ENCODE measurements around the gene PFKL.

The PFKL gene

DNA sequence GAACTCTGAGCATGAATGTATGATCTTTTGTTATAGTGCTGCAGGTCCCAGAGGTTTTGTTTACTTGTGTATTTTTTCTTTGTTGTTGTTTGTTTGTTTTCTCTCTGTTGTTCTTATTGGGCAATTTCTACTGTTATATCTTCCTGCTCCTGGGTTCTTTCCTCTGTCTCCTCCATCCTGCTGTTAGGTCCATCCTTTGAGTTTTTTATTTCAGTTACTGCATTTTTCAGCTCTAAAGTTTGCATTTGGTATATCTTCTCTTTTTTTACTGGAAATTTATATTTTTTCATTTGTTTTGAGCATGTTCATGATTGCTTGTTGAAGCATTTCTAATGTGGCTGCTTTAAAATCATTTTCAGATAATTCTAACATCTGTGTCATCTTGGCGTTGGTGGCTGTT lies 63.4 kb downstream of the PFKL start:
- no peak for DNase-seq (ENCODE audit: low read depth in 2 of 2)

DNA sequence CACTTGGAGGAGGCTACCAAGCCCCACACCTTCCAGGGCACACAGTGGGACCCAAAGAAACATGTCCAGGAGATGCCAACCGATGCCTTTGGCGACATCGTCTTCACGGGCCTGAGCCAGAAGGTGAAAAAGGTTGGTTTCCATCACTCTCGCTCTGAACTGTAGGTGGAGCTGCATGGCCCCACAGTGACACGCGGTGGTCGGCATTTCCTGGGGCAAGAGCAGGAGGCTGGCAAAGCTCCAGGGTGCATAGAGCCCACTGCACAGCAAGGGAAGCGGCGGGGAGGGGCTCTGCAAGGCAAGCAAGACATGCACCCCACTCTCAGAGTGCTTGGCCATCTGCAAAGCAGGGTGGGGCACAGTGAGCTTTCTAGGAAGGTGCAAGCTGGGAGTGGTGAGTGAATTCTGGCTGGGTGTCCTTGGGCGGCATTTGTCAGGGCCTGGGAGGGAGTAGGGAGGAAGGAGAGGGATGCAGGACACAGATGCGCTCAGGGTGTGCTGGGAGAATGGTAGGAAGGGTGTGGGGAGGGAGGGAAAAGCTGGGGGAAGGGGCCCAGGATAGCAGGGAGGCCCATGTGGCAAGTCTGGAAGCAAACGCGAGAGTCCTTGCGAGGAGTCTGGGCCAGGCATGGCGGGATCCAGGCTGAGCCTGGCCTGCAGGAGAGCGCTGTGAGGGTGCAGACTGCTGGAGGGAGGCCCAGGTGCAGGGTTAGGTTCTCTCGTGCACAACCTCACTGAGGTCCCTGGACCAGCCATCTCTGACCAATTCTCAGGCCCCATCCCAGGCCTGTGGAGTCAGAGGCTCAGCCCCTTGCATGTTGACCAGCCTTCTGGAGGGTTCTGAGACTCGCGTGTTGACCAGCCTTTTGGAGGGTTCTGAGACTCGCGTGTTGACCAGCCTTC lies 64.5 kb downstream of the PFKL start:
- no peak for DNase-seq (ENCODE audit: low read depth in 2 of 2)

DNA sequence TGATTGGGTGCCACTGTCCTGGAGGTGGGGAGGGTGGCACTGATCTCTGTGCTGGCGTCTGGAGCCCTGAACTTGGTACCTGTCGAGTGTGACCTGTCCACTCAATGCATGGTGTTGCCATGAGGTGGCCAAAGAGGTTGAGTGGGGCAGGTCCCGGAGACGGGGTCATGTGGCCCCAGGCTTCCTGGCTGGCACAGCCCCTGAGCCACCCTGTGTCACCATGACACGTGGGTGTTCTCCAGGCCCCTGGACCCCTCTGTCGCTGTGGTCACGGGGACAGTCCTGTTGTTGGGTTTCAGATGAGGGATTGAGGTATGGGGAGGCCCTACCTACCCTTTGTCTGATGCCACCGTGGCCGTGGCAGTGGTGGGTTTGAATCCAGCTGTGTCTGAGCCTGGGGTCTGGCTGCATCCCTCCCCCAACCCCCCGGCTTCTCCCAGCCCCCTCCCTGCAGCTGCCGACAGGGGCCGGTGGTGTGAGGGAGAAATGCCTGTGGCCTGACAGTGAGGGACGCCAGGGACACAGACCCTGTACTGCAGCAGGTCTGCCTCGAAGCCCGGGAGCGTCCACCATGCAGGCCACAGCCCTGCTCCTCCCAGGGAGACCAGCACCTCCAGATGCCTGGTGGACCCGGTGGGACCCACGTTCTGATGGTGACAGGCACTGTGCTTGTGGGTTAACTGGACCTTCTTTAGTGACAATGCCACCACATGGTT lies 65.6 kb downstream of the PFKL start:
- no peak for DNase-seq (ENCODE audit: low read depth in 2 of 2)

DNA sequence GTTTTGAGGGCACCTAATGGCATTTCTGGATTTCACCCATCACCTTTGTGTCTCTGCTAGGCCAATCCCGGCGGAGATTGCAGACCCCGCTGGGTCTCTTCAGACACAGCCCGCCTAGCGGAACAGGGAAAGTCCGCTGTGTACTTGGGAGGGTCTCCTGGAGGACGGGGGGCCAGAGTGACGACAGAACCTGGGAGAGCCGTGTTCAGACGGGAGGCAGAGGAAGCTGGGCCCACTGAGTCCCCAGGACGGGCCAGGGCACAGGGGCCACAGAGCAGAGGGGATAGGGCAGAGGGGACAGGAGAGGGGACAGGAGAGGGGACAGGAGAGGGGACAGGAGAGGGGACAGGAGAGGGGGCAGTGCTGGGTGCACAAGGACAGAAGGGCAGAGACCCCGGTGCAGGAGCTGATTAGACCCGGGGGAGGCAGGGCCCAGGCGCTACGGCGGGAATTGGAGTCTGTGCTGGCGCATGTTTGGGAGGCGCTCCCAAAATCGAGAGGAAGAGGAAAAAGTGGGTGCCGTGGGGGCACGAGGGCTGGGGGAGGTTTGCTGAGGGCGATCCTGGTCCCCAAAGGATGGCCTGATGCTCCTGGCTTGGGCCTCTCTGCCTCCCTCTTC lies 66.2 kb downstream of the PFKL start:
- DNase-seq (ENCODE audit: low read depth in 2 of 2): no peak

DNA sequence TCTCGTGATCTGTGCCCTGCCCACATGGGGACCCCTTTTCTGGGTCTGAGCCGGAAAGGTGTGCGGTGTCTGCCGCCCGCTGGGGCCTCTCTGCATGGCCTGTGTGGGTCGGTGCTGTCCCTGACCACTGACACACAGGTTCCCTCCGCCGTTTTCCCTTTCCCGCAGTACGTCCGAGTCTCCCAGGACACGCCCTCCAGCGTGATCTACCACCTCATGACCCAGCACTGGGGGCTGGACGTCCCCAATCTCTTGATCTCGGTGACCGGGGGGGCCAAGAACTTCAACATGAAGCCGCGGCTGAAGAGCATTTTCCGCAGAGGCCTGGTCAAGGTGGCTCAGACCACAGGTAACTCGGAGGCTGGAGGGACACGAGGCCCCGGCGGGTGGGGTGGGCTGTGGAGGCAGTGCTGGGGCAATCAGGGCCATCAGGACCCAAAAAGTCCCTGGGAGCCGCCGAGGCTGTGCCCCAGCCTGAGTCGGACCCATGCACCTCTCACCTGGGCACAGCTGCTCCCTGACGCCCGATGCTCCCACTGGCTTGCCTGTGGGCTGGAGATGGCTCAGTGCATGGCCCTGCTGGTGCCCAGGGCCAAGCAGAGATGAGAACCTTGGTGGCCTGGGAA lies 66.8 kb downstream of the PFKL start:
- DNase-seq (ENCODE audit: low read depth in 2 of 2): no peak

DNA sequence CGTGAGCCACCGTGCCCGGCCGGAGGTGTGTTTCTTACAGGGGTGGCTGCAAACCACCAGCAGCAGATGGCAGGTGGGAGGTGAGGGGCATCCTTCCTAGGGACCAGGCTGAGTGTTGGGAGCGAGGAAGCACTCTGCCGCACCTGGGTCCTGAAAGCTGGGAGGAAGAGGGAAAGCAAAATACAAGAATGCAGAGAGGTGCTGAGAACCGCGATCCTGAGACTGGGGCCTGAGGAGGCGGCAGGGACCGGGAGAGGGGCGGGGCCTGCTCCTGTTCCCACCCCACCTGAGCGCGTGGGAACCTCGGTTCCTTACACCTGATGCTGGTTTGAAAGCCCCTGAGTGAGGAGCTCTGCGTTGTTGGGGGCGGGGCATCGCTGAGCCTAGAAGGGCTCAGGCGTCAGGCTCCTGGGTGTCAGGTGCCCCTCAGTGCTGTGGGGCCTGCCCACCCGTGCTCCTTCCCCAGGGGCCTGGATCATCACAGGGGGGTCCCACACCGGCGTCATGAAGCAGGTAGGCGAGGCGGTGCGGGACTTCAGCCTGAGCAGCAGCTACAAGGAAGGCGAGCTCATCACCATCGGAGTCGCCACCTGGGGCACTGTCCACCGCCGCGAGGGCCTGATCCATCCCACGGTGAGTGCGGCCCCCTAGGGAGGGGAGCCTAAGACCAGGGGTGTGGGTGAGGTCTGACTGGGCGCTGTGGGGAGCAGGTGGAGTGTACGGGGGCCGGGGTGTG lies 69.0 kb downstream of the PFKL start:
- no peak for DNase-seq (ENCODE audit: low read depth in 2 of 2)

DNA sequence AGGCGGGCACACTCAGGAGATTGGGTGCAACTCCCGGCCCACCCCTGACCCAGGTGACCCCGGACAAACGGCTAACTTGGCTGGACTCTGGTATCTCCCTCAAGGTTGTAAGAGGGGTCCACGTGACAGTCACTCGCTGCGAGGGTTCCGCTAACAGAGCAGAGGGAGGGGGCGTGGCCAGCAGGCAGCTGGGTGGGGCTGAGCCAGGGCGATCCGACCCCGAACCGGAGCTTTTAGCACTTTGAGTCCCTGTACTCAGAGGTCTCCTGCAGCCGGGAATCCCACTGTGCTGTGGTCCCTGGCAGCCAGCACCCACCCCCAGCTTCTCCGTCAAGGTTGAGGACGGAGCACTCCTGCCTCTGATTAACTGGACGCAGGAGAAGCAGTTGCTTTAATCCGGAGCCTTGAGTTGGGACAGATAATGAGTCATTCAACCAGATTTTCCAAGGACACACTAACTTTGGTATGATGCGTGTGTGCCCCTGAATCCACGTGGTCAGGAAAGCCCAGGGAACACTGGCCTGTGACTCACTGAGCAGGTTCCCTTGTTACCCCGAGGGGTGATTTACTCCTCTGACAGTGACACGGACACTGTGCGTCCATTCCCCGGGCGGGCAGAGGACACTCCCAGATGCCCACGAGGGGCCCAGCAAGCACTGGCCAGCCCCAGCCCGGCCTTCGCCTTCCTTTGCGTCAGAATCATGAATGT lies 70.3 kb downstream of the PFKL start:
- no peak for DNase-seq (ENCODE audit: low read depth in 2 of 2)

DNA sequence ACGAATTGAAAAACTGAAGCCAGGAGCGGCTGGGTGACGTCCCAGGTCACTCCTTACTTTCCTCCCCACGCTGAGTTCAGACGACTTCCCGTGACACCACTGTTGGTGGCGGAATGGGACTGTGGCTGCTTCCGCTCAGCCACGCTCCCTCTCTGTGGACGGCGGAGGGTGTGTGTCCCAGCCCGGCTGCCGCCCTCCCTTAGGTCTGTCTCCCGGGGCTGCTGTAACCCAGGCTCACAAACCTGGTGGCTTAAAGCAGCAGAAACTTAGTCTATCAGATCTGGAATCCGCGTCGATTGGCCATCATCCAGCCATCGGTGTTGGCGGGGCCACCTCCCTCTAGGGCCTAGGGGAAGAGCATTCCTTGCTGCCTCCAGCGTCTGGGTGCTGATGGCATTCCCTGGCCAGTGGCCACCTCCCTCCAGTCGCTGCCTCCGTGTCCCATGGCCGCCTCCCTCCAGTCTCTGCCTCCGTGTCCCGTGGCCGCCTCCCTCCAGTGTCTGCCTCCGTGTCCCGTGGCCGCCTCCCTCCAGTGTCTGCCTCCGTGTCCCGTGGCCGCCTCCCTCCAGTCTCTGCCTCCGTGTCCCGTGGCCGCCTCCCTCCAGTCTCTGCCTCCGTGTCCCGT lies 71.0 kb downstream of the PFKL start:
- no peak for DNase-seq (ENCODE audit: low read depth in 2 of 2)

DNA sequence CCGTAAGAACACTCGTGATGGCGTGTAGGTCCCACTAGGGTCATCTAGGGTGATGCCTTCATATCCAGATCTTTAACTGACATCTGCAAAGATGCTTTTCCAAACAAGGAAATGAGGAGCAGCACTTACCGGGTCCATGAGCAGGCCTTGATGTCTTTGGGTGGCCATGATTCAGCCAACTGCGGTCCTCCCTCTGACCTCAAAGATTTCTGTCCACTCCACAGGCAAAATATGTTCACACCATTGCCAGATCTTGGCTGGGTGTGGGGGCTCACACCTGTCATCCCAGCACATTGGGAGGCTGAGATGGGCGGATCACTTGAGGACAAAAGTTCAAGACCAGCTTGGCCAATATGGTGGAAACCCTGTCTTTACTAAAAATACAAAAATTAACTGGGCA lies 71.7 kb downstream of the PFKL start:
- no peak for DNase-seq (ENCODE audit: low read depth in 2 of 2)

DNA sequence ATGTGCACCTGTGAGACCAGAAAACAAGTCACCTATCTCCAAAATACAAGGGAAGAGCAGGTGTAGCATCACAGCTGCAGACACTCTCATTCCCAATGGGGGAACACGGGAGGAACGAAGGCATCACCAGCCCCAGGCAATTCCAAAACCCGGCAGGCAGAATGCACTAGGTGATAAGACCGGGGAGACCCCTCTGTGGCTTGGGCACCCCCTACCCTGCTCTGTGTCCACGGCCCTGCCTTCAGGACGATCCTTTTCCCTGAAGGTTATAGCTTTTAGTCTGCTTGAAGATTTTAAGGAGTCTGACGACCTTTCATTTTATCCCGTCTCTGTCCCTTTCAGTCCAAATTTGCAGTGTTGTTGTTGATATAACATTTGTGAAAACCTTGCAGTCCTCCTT lies 72.8 kb downstream of the PFKL start:
- no peak for DNase-seq (ENCODE audit: low read depth in 2 of 2)

DNA sequence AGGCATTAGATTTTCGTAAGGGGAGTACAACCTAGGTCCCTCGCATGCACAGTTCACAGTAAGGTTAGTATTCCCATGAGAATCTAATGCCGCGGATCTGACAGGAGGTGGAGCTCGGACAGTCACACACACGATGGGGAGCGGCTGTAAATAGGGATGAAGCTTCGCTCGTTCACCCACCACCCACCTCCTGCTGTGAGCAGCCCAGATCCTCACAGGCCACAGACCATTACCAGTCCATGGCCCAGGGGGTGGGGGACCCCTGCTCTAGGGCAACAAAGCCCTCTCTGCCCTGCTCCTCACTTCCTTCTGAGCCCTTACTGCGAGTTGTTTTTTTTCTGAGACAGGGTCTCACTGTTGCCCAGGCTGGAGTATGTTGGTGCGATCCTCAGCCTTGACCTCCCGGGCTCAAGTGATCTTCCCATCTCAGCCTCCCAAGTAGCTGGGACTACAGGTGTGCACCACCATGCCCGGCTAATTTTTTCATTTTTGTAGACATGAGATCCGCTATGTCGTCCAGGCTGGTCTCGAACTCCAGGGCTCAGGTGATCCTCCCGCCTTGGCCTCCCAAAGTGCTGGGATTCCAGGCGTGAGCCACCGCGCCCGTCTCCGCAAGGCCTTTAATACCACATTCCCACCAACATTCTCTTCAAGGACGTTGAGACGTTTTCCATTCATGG lies 74.9 kb downstream of the PFKL start:
- DNase-seq (ENCODE audit: low read depth in 2 of 2): no peak

DNA sequence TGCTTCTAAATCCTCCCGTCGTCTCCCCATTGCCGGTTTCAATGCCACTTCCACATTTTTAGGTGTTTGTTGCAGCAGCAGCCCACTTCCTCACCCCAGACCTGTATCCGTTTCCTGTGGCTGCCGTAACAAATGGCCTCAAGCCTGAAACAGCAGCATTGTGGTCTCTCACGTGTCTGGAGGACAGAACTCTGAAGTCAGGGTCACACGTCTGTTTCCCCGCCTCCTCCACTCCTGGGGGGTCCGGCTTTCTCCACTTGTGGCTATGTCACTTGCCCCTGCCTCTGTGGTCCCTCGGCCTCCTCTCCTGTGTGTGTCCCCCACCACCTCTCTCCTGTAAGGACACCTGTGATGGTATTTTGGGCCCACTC lies 75.4 kb downstream of the PFKL start:
- DNase-seq (ENCODE audit: low read depth in 2 of 2): no peak

DNA sequence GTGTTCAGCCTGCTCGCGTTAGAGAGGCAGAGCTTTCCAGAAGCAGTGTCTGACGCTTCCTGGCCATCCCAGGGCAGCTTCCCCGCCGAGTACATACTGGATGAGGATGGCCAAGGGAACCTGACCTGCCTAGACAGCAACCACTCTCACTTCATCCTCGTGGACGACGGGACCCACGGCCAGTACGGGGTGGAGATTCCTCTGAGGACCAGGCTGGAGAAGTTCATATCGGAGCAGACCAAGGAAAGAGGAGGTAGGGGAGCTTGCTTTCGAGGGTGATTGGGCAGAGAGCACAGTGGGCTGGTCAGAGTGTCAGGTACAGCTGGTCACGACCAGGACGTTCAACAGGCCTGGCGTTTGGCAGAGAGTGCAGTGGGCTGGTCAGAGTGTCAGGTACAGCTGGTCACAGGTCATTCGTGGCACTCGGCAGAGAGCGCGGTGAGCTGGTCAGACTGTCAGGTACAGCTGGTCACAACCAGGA lies 75.9 kb downstream of the PFKL start:
- DNase-seq (ENCODE audit: low read depth in 2 of 2): no peak

DNA sequence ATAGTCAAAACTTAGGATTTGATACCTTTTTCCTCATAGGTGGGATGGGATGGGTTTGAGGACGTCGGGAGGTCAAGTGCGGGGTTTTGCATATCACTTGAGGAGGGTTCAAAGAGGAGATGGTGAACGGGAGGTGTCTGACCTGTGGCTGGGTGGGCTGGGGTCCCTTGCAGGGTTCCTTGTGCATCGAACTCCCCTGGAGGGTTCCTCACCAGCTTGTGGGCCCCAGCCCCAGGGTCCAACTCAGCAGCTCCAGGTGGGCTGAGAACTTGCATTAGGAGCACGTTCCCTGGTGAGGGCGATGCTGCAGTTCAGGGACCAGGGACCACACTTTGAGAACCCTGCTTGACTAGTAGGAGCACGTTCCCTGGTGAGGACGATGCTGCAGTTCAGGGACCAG lies 76.8 kb downstream of the PFKL start:
- no peak for DNase-seq (ENCODE audit: low read depth in 2 of 2)
